Endothelial cell of umbilical vein (primary cell): ENCODE results near the gene MMP14. TPM values are rescaled to one million over a fixed set of nuclear protein-coding genes. Genes with fewer than 3 reads are reported as not detected.

Experiments used
- BruUV-seq: library from RNA; stranded (reverse); fragments of 400-500 nt; replicated peaks from 2 replicates; lab custom pipeline; 2021; lab: Mats Ljungman, UMichigan
- CTCF ChIA-PET: fragments of 300-600, 350-600 bp; sonication (Branson Sonifier 250); formaldehyde crosslinking; loops from one replicate; lab custom pipeline; 2021; ENCODE audit warnings: antibody characterized with exemption, inconsistent platforms; lab: Charles Lee
- POLR2A ChIA-PET: fragments of 300-600, 350-600 bp; sonication (Branson Sonifier 250); formaldehyde crosslinking; loops from one replicate; lab custom pipeline; 2021; ENCODE audit warnings: antibody characterized with exemption, inconsistent platforms; lab: Charles Lee
- DNase-seq: peaks from one replicate; pipeline ENCODE4 v3.0.0-alpha.2; 2011; ENCODE audit warnings: low read depth, low spot score
- FAIRE-seq: peaks from 2 replicates; lab custom pipeline; 2011; peaks lifted over from hg19 to GRCh38; lab: Jason Lieb, UNC
- H2AFZ ChIP-seq: 2 replicates; pipeline ENCODE4 v1.6.0; 2012; ENCODE audit warnings: low read depth, low read length, control low read depth, inconsistent platforms
- H3K27ac ChIP-seq: 2 replicates; pipeline ENCODE4 v1.5.1; 2011; ENCODE audit warnings: low read depth, mild to moderate bottlenecking, control low read depth, low read length, moderate library complexity; ENCODE audit not compliant: insufficient read depth
- H3K27me3 ChIP-seq, 2 experiments: 2 replicates each; pipeline versions ENCODE4 v1.6.0 to v1.6.1; 2011; ENCODE audit warnings: low read length in 2 of 2, mixed read lengths in 1 of 2; ENCODE audit not compliant: control insufficient read depth in 2 of 2, insufficient read depth in 2 of 2
- H3K36me3 ChIP-seq, 2 experiments: 2 replicates in 1 of 2; 3 replicates in 1 of 2; pipeline ENCODE4 v1.5.1; 2011; ENCODE audit warnings: low read length in 2 of 2, mild to moderate bottlenecking in 1 of 2, moderate library complexity in 1 of 2; ENCODE audit not compliant: control insufficient read depth in 2 of 2, insufficient read depth in 2 of 2; ENCODE audit errors: extremely low read depth in 1 of 2
- H3K4me1 ChIP-seq: 3 replicates; pipeline ENCODE4 v1.5.1; 2011; ENCODE audit warnings: mild to moderate bottlenecking, low read length; ENCODE audit not compliant: control insufficient read depth, insufficient read depth; ENCODE audit errors: extremely low read depth
- H3K4me2 ChIP-seq: 2 replicates; pipeline ENCODE4 v1.6.1; 2011; ENCODE audit warnings: low read length, control low read depth, mixed read lengths; ENCODE audit not compliant: insufficient read depth
- H3K4me3 ChIP-seq, 3 experiments: fragments of 200-600 bp in 1 of 3; sonication (generic), shearing (Covaris generic) in 1 of 3; replicated peaks in 1 of 3; 2 replicates each; pipeline ENCODE4 v1.5.1; 2011 to 2016; ENCODE audit warnings: control low read depth in 3 of 3, low read length in 3 of 3, mild to moderate bottlenecking in 2 of 3, inconsistent platforms in 1 of 3, low read depth in 1 of 3, moderate library complexity in 1 of 3; ENCODE audit not compliant: insufficient read depth in 1 of 3
- H3K79me2 ChIP-seq: 2 replicates; pipeline ENCODE4 v1.6.0; 2012; ENCODE audit warnings: low read length, inconsistent platforms; ENCODE audit not compliant: control insufficient read depth, insufficient read depth
- H3K9ac ChIP-seq: replicated peaks from 2 replicates; pipeline ENCODE3; 2011; ENCODE audit warnings: low read length, control low read depth; ENCODE audit not compliant: insufficient read depth; ENCODE audit errors: extremely low read depth
- H3K9me1 ChIP-seq: replicated peaks from 3 replicates; pipeline ENCODE4 v1.6.0; 2011; ENCODE audit warnings: mild to moderate bottlenecking, low read length; ENCODE audit not compliant: control insufficient read depth, insufficient read depth; ENCODE audit errors: extremely low read depth
- H3K9me3 ChIP-seq: replicated peaks from 2 replicates; pipeline ENCODE4 v1.5.1; 2012; ENCODE audit warnings: low read length, inconsistent platforms; ENCODE audit not compliant: control insufficient read depth, insufficient read depth
- H4K20me1 ChIP-seq: replicated peaks from 2 replicates; pipeline ENCODE3; 2011; ENCODE audit warnings: mild to moderate bottlenecking, low read length; ENCODE audit not compliant: control insufficient read depth, insufficient read depth; ENCODE audit errors: extremely low read depth
- CTCF ChIP-seq, 2 donors: IDR thresholded peaks; 1 replicate in 1 of 2; 2 replicates in 1 of 2; pipeline ENCODE4 v1.5.1; 2011; ENCODE audit warnings: low read length in 2 of 2, mild to moderate bottlenecking in 2 of 2, moderate library complexity in 2 of 2, control low read depth in 1 of 2, inconsistent platforms in 1 of 2, low read depth in 1 of 2; ENCODE audit not compliant: insufficient read depth in 1 of 2; ENCODE audit errors: extremely low read depth in 1 of 2
- EZH2 ChIP-seq: IDR thresholded peaks from 2 replicates; pipeline ENCODE4 v1.6.1; 2012; ENCODE audit warnings: borderline replicate concordance, low read depth, mild to moderate bottlenecking, moderate library complexity, low read length, inconsistent platforms; ENCODE audit not compliant: severe bottlenecking
- FOS ChIP-seq: IDR thresholded peaks from 2 replicates; pipeline ENCODE4 v1.6.1; 2011; ENCODE audit warnings: mild to moderate bottlenecking, low read length, moderate library complexity, borderline replicate concordance; ENCODE audit not compliant: insufficient read depth
- GATA2 ChIP-seq: IDR thresholded peaks from 2 replicates; pipeline ENCODE4 v1.7.0; 2011; ENCODE audit warnings: low read depth, mild to moderate bottlenecking, moderate library complexity, mixed read lengths, low read length; ENCODE audit not compliant: insufficient read length, insufficient read depth
- JUN ChIP-seq: IDR thresholded peaks from 2 replicates; pipeline ENCODE4 v1.6.1; 2011; ENCODE audit warnings: borderline replicate concordance, low read depth; ENCODE audit not compliant: insufficient read length, insufficient read depth
- MAX ChIP-seq: IDR thresholded peaks from 2 replicates; pipeline ENCODE4 v1.6.1; 2011; ENCODE audit not compliant: insufficient read depth, insufficient read length
- MYC ChIP-seq: IDR thresholded peaks from one replicate; pipeline ENCODE4 v1.6.1; 2011; ENCODE audit warnings: mild to moderate bottlenecking, low read depth, low read length
- POLR2A ChIP-seq: IDR thresholded peaks from 2 replicates; pipeline ENCODE4 v1.6.1; 2012; ENCODE audit warnings: low read depth, mild to moderate bottlenecking, control low read depth, low read length
- POLR2AphosphoS5 ChIP-seq: IDR thresholded peaks from 2 replicates; pipeline ENCODE4 v1.6.1; 2012; ENCODE audit warnings: low read depth, mild to moderate bottlenecking, control low read depth, low read length, moderate library complexity; ENCODE audit not compliant: insufficient read depth
- dilution Hi-C: fragments of 300-500 bp; cut with MboI; formaldehyde crosslinking; loops from one replicate; pipeline ENCODE4 v1.15.0; 2019; ENCODE audit warnings: low sequenced_read_pairs; ENCODE audit not compliant: extremely low pct_ligation_motif_present
- intact Hi-C: fragments of 100-400 bp; cut with micrococcal nuclease; formaldehyde crosslinking; loops from one replicate; pipeline ENCODE4 v1.10.0; 2022
- polyA plus RNA-seq, 4 experiments: library from polyadenylated mRNA; depleted of rRNA in 3 of 4; stranded (reverse) in 3 of 4; unstranded in 1 of 4; fragments of >200 nt; gene quantifications; 2 replicates each; pipeline versions ENCODE4 v1.2.1 to v1.2.3, GENCODE V29; 2011 to 2012; ENCODE audit warnings: missing spikeins in 1 of 4
- total RNA-seq: library from RNA; stranded (reverse); gene quantifications from 2 replicates; pipeline ENCODE4 v1.2.3, GENCODE V29; 2021

The MMP14 gene
- total and polyA plus RNA-seq, 2 donors (not counting 3 experiments of a cell fraction or from before 2014, with no cell fraction given) = 506 to 603 TPM

- FAIRE-seq (peak; percentile 8), DNase-seq (no peak)
- no peaks in the 10 kb centered on the region for H3K9me3 ChIP-seq
- peak overlapping the region; percentile 97 for H2AFZ ChIP-seq
- BruUV-seq = no TSS peak
- peak overlapping the region; percentile 93 for H3K9ac ChIP-seq
- H3K4me2 ChIP-seq = peak overlapping the region; percentile 97
- peak overlapping the region; percentile 89 for H3K27ac ChIP-seq
- H3K36me3 ChIP-seq = peaks cover 11 to 17% of the 10 kb centered on the region in 2 experiments
- ChIA-PET POLR2A (no interaction called here), CTCF (interaction anchor here (0.8 to 4.7 kb wide), 11 partner anchors 9 to 311 kb away, joined by 3 to 75 read pairs (median 14); partner anchors contain the start of gene MMP14)
- no peaks in the 10 kb centered on the region for H3K27me3 ChIP-seq
- peak overlapping the region; percentile 68 to 78 (median 76) for H3K4me3 ChIP-seq
- H3K79me2 ChIP-seq = peaks cover 15% of the 10 kb centered on the region
- TF ChIP-seq CTCF (IDR thresholded peaks at IDR 0.05; ENCODE audit: extremely low read depth in 1 of 2, insufficient read depth in 1 of 2, low read depth in 1 of 2, low read length in 2 of 2) (no peak), JUN (no peak), EZH2 (no peak), FOS (no peak), MYC (no peak), POLR2A (no peak), POLR2AphosphoS5 (no peak), GATA2 (no peak), MAX (no peak)
- H4K20me1 ChIP-seq = no peaks in the 10 kb centered on the region
- no peaks in the 10 kb centered on the region for H3K9me1 ChIP-seq
- peaks cover 18% of the 10 kb centered on the region for H3K4me1 ChIP-seq
- intact Hi-C loops = no loop called here
- dilution Hi-C loops = no loop called here
Observed at GRCh38 chr14:22870811-22871223, 34.4 kb downstream of the MMP14 start.
